ENCODE data around the gene AKTIP. TPM values are rescaled to one million over a fixed set of nuclear protein-coding genes. Genes with fewer than 3 reads are reported as not detected.

The AKTIP gene
- total RNA-seq, 4 donors from 2014 or later = 37.0 to 68.7 (median 50.5) TPM

DNA sequence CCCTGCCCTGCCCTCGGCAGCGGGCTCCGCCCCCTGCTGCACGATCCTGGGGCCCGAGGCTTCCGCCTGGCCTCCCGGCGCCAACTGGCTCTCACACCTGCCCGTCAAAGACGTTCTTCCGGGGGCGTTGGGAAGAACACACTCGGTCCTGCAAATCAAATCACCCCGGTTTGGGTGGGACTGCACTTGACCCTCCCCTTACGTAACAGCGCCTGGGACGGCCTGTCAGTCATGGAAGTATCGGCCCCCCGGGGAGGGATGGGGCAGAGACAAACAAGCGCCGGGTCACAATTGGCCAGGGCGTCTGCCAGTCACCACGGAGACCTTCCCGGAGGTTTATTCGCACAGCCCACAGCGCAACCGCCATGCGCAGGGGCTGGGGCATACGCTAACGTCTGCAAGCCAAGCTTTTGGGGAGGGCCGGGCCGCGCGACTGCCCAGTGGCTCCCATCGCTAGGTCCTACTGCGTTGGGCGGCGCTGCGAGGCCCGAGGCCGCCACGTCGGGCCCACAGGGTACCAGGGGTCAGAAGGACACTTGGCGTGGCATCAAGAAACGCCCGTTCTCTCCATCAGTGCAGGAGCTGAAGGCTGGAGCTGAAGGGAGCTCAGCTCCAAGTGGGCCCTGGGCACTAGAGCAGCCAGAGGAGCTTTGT, 388 bp upstream of the AKTIP start:
- H3K27me3 ChIP-seq = no peaks in the 10 kb centered on the region
- TF ChIP-seq POLR2A (IDR thresholded peaks at IDR 0.05) = peak; percentile 81
- TF ChIP-seq, protein P1, sequence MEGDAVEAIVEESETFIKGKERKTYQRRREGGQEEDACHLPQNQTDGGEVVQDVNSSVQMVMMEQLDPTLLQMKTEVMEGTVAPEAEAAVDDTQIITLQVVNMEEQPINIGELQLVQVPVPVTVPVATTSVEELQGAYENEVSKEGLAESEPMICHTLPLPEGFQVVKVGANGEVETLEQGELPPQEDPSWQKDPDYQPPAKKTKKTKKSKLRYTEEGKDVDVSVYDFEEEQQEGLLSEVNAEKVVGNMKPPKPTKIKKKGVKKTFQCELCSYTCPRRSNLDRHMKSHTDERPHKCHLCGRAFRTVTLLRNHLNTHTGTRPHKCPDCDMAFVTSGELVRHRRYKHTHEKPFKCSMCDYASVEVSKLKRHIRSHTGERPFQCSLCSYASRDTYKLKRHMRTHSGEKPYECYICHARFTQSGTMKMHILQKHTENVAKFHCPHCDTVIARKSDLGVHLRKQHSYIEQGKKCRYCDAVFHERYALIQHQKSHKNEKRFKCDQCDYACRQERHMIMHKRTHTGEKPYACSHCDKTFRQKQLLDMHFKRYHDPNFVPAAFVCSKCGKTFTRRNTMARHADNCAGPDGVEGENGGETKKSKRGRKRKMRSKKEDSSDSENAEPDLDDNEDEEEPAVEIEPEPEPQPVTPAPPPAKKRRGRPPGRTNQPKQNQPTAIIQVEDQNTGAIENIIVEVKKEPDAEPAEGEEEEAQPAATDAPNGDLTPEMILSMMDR (IDR thresholded peaks at IDR 0.05) = no peak
- TF ChIP-seq EP300 (IDR thresholded peaks at IDR 0.05; ENCODE audit: low read depth) = peak; percentile 12
- peak; percentile 92 to 97 (median 94) for TF ChIP-seq POLR2AphosphoS5 (IDR thresholded peaks at IDR 0.05)
- H3K4me3 ChIP-seq = peak overlapping the region; percentile 64 to 93 (median 84)
- WGBS, 2 donors (ENCODE audit: low coverage in 1 of 2) = 0% methylated on average over 39 of the region's 46 CpGs; no CpG with 5 or more reads in 1 of the 2 donors
- DNase-seq = peak; percentile 100
- in situ Hi-C loops (cut with MboI; ENCODE audit: low pct_ligation_motif_present in 1 of 4, low pct_unique_long_range_greater_than_20kb in 1 of 4, low sequenced_read_pairs in 3 of 4) = no loop called here
- H3K9me3 ChIP-seq = no peaks in the 10 kb centered on the region
- H3K4me1 ChIP-seq = peaks cover 19 to 48% (median 31%) of the 10 kb centered on the region in 4 donors
- peak overlapping the region; percentile 93 to 99 (median 96) for H3K27ac ChIP-seq
- H3K36me3 ChIP-seq = no peaks in the 10 kb centered on the region
- intact Hi-C loops (cut with DNase I; ENCODE audit: low total_unique reads) = no loop called here

DNA sequence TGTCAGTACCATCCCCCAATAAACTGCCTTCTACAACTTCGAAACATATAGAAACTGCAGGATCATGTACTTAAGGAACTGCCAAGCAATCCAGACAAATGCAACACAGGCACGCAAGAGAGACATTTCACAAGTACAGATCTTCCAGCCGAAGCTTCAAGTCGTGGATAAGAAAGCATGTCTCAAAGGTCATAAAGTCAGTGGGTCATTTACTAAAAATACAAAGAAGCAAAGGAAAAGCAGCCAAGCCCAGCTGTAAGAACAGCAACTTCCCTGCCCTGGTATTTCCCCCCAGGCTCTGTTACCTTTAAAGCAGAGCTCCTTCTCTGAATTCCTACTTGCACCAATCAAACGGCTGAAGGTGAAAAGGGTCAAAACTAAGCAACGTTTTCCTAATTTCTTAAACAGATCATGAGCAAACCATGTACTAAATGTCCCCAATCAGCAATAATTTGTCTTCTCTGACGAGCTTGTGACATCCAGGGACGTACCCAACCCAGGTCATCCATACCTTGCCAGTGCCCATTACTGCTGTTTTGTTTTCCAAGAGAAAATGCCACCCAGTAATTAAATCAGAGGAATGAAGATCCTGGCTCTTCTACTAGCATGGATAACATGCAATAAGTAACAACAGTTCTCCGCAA, 1.7 kb downstream of the AKTIP start:
- TF ChIP-seq, protein P1 (IDR thresholded peaks at IDR 0.05) = no peak
- TF ChIP-seq POLR2AphosphoS5 (IDR thresholded peaks at IDR 0.05) = no peak
- Histone ChIP-seq H3K36me3 (peaks cover 0 to 16% (median 8%) of the 10 kb centered on the region in 4 donors), H3K27ac (peak overlapping the region in 3 of 4 donors; percentile 26 to 93 (median 92)), H3K9me3 (no peaks in the 10 kb centered on the region), H3K4me3 (peak overlapping the region in 1 of 4 donors; percentile 81), H3K27me3 (no peaks in the 10 kb centered on the region), H3K4me1 (peaks cover 19 to 48% (median 31%) of the 10 kb centered on the region in 4 donors)
- DNase-seq = no peak
- 42 to 47% methylated on average over 8 to 9 of the region's 9 CpGs for WGBS, 2 donors (ENCODE audit: low coverage in 1 of 2)
- in situ Hi-C loops (cut with MboI; ENCODE audit: low pct_ligation_motif_present in 1 of 4, low pct_unique_long_range_greater_than_20kb in 1 of 4, low sequenced_read_pairs in 3 of 4) (no loop called here), intact Hi-C loops (cut with DNase I; ENCODE audit: low total_unique reads) (no loop called here)

DNA sequence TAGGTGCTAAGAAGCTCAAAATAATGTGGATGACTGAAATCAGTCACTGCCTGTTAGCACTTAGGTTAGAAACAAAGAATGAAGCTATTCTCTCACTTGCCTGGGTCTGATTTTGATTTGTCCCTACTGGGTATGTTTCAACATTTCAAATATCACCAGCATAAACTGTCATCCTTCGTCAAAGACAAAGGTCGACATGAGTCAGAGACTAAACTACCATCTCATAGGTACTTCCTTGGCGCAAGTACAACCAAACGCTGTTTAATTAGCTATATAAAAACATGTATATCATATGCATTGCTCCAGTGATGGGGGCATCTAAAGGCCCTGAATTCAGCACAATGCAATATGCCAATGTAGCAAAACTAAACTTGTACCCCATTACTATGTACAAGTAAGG, 4.0 kb downstream of the AKTIP start:
- WGBS, 2 donors (ENCODE audit: low coverage in 1 of 2) = 63 to 70% methylated on average over 4 of the region's 4 CpGs
- TF ChIP-seq, protein P1 (IDR thresholded peaks at IDR 0.05) = no peak
- TF ChIP-seq POLR2AphosphoS5 (IDR thresholded peaks at IDR 0.05) = peak in 2 of 3 donors; percentile 43 to 52
- Histone ChIP-seq H3K4me1 (peaks cover 19 to 39% (median 22%) of the 10 kb centered on the region in 4 donors), H3K9me3 (no peaks in the 10 kb centered on the region), H3K36me3 (peaks cover 0 to 39% (median 18%) of the 10 kb centered on the region in 4 donors), H3K27me3 (no peaks in the 10 kb centered on the region), H3K4me3 (no peak overlapping the region), H3K27ac (peak overlapping the region; percentile 7 to 63 (median 42))
- DNase-seq = no peak
- in situ Hi-C loops (cut with MboI; ENCODE audit: low pct_ligation_motif_present in 1 of 4, low pct_unique_long_range_greater_than_20kb in 1 of 4, low sequenced_read_pairs in 3 of 4) (loop anchor here in 2 of 4 donors (5.0 to 25.0 kb wide), 2 partner anchors 57 to 212 kb away; no protein-coding TSS in a partner anchor), intact Hi-C loops (cut with DNase I; ENCODE audit: low total_unique reads) (no loop called here)

DNA sequence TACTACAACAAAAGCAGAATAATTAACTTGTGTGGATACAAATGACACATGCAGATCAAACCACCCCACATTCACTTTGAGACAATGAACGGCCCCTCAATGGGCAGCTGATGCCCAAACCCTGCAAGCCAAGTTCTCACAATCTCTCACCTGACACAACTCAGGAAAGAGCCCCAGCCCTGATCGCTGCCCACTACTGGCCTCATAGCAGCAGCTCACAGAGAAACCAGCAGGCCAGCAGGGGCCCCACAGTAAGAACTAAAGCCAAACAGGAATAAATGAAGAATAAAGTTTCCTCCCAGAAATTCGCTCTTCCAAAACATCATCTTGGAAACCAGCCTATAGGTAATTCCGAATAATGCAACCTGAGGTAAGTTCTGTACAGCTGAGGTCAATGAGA, 7.7 kb downstream of the AKTIP start:
- Histone ChIP-seq H3K9me3 (no peaks in the 10 kb centered on the region), H3K27ac (no peak overlapping the region), H3K4me3 (no peak overlapping the region), H3K36me3 (peaks cover 0 to 70% (median 32%) of the 10 kb centered on the region in 4 donors), H3K4me1 (peaks cover 0 to 18% (median 2%) of the 10 kb centered on the region in 4 donors), H3K27me3 (no peaks in the 10 kb centered on the region)
- no peak for DNase-seq
- 87 to 100% methylated on average over 2 to 4 of the region's 4 CpGs for WGBS, 2 donors (ENCODE audit: low coverage in 1 of 2)
- intact Hi-C loops (cut with DNase I; ENCODE audit: low total_unique reads) = no loop called here
- in situ Hi-C loops (cut with MboI; ENCODE audit: low pct_ligation_motif_present in 1 of 4, low pct_unique_long_range_greater_than_20kb in 1 of 4, low sequenced_read_pairs in 3 of 4) = loop anchor here in 2 of 4 donors (5.0 to 25.0 kb wide), 2 partner anchors 53 to 208 kb away; no protein-coding TSS in a partner anchor
- TF ChIP-seq, protein P1 (IDR thresholded peaks at IDR 0.05) = no peak
- TF ChIP-seq EP300 (IDR thresholded peaks at IDR 0.05; ENCODE audit: low read depth) (no peak), POLR2AphosphoS5 (IDR thresholded peaks at IDR 0.05) (no peak), POLR2A (IDR thresholded peaks at IDR 0.05) (no peak)

Measured in transverse colon (tissue), 4 donors.